Left ventricle myocardium superior (tissue), 1 donor: ENCODE measurements around the gene NBPF10. TPM values are rescaled to one million over a fixed set of nuclear protein-coding genes. Genes with fewer than 3 reads are reported as not detected.
"Not testable (repeated sequence)": the region's sequence is repeated elsewhere in the genome, so short reads cannot be mapped to it uniquely, and the experiment has no call there.

Experiments used
- ATAC-seq: fragments of 200-7000 bp; cut with Tn5 transposase; one replicate; pipeline ENCODE4 v1.9.1; 2020; ENCODE audit warnings: mild to moderate bottlenecking, moderate library complexity
- DNase-seq: peaks from one replicate; pipeline ENCODE4 v3.0.0-alpha.2; 2020
- intact Hi-C: fragments of 100-400 bp; cut with micrococcal nuclease; formaldehyde crosslinking; loops from one replicate; pipeline ENCODE4 v1.11.0; 2022
- long read RNA-seq: library from polyadenylated mRNA; unstranded; transcript quantifications from one replicate; pipeline ENCODE4 v2.0.0, GENCODE V29; 2021
- total RNA-seq: library from RNA; stranded (reverse); fragmentation: NEBNext Ultra II Directional; extraction: Animal tissue kit (Norgen Biotek cat#: 25700); gene quantifications from one replicate; pipeline ENCODE4 v1.2.1, GENCODE V29; 2021
- donor health status: DM: no; HTN: yes; CAD: no; lungs with severe emphysema.

Gene NBPF10
- 0.72 TPM for total RNA-seq
- long read RNA-seq, partial matches to known transcripts: 3 of 4 reads
- long read RNA-seq, other reads (novel, unspliced or antisense): 1 of 4 reads

DNA sequence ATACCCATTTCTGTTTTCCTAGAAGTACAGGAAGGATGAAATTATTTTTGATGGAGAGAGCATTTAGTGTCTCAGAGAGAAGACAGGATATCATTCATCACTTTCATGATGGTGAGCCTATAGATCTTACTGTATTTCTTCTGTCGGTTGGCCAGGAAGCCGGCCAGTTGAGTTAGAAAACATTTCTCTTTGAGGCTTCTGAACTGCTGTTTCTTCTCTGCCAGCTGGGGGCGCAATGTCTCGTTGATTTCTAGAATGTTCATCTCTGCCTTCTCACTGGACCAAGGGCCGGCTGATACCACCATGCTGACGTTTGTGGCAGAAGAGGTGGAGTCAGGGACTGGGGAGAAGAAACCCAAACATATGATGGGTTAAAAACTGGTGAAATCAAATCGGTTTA lies at the start of gene NBPF10:
Gene NBPF10, minus strand, starts transcription at position 340 of the 400 bp plus-strand sequence. Its CDS starts 35 bp downstream, at position 305.
- ATAC-seq, DNase-seq, intact Hi-C loops: not testable (repeated sequence)

- intact Hi-C loops, ATAC-seq: not testable (repeated sequence)
- DNase-seq: peak; percentile 57
Observed at GRCh38 chr1:146174531-146174930, 29.9 kb upstream of the NBPF10 start.

GRCh38 chr1:146167740-146168139 lies 23.1 kb upstream of the NBPF10 start:
- DNase-seq, intact Hi-C loops, ATAC-seq: not testable (repeated sequence)

DNA sequence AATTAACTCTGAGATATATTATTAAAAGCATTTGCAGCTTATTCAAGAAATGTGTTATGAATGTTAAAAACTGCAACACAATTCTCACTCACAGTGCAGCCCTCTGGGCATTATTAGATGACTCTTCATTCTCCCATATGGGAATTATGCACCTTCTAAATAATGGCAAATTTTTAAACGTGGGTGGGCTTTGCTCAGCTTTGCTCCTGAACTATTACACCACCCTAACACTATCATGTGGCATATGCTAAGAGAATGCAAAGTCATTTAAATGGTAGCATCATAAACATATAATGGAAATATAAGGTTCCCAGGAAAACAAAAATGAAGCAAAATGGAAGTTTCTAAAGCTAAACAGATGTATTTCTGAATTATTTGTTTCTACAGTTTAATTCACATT lies 22.7 kb upstream of the NBPF10 start:
- DNase-seq, intact Hi-C loops, ATAC-seq: not testable (repeated sequence)

Other genes starting within 250 kb of the NBPF10 start
- 0.82 TPM for gene ITGA10, start 234.8 kb downstream of the NBPF10 start, total RNA-seq
- 23.8 TPM for gene PEX11B, start 226.1 kb downstream of the NBPF10 start, total RNA-seq
- gene RBM8A, start 217.3 kb downstream of the NBPF10 start, total RNA-seq: 57.7 TPM
- gene LIX1L, start 186.8 kb downstream of the NBPF10 start, total RNA-seq: 25.2 TPM
- gene ANKRD34A, start 180.2 kb downstream of the NBPF10 start, total RNA-seq: 0.52 TPM
- gene POLR3GL, start 180.1 kb downstream of the NBPF10 start, total RNA-seq: 44.0 TPM
- gene TXNIP, start 148.2 kb downstream of the NBPF10 start, total RNA-seq: 954 TPM
- 71.9 TPM for gene HJV, start 123.1 kb downstream of the NBPF10 start, total RNA-seq
- gene NOTCH2NLA, start 84.2 kb upstream of the NBPF10 start, total RNA-seq: 6.6 TPM